ENCODE measurements around the gene EMC6.

DNA sequence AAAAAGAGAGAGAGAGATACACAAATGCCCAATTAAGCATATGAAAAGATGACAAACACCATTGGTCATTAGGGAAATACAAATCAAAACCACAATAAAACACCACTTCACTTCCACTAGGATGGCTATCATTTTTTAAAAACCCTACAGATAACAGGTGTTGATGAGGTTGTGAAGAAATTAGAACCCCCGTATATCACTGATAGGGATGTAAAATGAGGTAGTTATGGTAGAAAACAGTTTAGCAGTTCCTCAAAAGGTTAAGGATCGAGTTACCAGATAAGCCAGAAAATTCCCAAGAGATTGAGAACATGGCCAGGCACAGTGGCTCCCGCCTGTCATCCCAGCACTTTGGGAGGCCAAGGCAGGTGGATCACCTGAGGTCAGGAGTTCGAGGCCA, 24.5 kb downstream of the EMC6 start:
- TF ChIP-seq POLR2AphosphoS5 (IDR thresholded peaks at IDR 0.05; ENCODE audit: low read depth, low read length), result no peak
- TF ChIP-seq POLR2A (IDR thresholded peaks at IDR 0.05; ENCODE audit: low read depth, low read length), result no peak
- TF ChIP-seq TAF1 (IDR thresholded peaks at IDR 0.05; ENCODE audit: borderline replicate concordance, low read depth, low read length), result no peak

Data from GM12892 (cell line).